GM12892 (cell line): ENCODE results near the gene LRRC75A.

ENCODE experiments used
- POLR2A ChIP-seq: IDR thresholded peaks from 2 replicates; pipeline ENCODE4 v1.6.1; 2011; ENCODE audit warnings: low read depth, low read length, control low read depth
- TAF1 ChIP-seq: IDR thresholded peaks from 2 replicates; pipeline ENCODE4 v1.6.1; 2011; ENCODE audit warnings: low read depth, mild to moderate bottlenecking, control low read depth, low read length, borderline replicate concordance

GRCh38 chr17:16417896-16418684 lies 73.9 kb downstream of the LRRC75A start:
- TF ChIP-seq TAF1 (no peak), POLR2A (no peak)
